Measurements from ENCODE around the gene CDH5.

DNA sequence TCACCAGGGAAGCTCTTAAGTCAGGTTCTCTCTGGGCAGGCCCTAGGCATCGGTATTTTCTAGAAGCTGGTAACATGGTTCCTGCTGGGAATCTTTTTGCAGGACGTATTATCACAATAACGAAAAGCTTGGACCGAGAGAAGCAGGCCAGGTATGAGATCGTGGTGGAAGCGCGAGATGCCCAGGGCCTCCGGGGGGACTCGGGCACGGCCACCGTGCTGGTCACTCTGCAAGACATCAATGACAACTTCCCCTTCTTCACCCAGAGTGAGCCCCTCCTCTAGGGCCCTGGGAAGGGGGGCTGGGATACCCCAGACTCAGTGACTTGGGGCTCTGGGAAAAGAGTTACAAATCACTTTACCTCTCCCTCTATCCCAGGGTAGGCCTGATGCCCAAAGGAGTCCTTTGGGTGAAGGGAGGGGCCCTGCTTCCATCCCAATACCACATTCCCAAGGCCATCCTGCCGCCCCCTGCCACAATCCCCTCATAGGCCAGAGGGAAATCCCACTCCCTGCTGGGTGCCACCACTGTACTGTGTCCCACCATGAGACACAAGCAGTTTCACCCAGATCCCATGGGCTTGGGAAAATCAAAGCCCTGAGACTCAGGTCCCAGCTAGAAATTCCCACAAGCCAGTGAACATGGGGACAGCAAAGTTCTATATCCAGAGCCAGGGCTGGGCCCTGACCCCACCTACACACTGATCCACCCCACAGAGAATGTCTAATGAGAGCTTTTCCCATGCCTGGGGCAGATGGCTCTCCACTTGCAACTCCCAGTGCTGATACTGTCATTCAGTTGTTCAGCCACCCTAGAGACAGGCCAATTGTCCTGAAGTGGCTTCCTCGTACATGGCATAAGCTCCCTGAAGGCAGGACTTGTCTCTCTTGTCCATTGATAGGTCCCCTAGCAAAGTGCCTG is 23.0 kb downstream of the CDH5 start:
- TF ChIP-seq, protein P1, sequence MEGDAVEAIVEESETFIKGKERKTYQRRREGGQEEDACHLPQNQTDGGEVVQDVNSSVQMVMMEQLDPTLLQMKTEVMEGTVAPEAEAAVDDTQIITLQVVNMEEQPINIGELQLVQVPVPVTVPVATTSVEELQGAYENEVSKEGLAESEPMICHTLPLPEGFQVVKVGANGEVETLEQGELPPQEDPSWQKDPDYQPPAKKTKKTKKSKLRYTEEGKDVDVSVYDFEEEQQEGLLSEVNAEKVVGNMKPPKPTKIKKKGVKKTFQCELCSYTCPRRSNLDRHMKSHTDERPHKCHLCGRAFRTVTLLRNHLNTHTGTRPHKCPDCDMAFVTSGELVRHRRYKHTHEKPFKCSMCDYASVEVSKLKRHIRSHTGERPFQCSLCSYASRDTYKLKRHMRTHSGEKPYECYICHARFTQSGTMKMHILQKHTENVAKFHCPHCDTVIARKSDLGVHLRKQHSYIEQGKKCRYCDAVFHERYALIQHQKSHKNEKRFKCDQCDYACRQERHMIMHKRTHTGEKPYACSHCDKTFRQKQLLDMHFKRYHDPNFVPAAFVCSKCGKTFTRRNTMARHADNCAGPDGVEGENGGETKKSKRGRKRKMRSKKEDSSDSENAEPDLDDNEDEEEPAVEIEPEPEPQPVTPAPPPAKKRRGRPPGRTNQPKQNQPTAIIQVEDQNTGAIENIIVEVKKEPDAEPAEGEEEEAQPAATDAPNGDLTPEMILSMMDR (conservative IDR thresholded peaks at IDR 0.05; ENCODE audit: low read depth, low read length) = no peak
- TF ChIP-seq EZH2 (IDR thresholded peaks at IDR 0.05; ENCODE audit: low read length, unreplicated experiment) = no peak

All from PC-3 (cell line).